HL-60/S4 treated with phorbol 12-myristate 13-acetate at 8.2 ng/mL for 4 days and 3 days (cell line): ENCODE measurements around the gene RPS6KA4.

ENCODE experiments used
- in situ Hi-C: fragments of 300-500 bp; cut with MboI; formaldehyde crosslinking; loops from 2 replicates; pipeline ENCODE4 v1.15.0; 2022; ENCODE audit warnings: low sequenced_read_pairs

RPS6KA4 gene

GRCh38 chr11:64383580-64383979 lies 24.6 kb downstream of the RPS6KA4 start:
- in situ Hi-C loops, result no loop called here

- in situ Hi-C loops, result no loop called here
Observed at GRCh38 chr11:64384028-64384737, 25.2 kb downstream of the RPS6KA4 start.

GRCh38 chr11:64384981-64385944 lies 26.3 kb downstream of the RPS6KA4 start:
- in situ Hi-C loops, result no loop called here

GRCh38 chr11:64385945-64386704 lies 27.2 kb downstream of the RPS6KA4 start:
- in situ Hi-C loops, result no loop called here

GRCh38 chr11:64387916-64388315 lies 29.0 kb downstream of the RPS6KA4 start:
- in situ Hi-C loops, result no loop called here

GRCh38 chr11:64388894-64389293 lies 29.9 kb downstream of the RPS6KA4 start:
- in situ Hi-C loops, result no loop called here

- in situ Hi-C loops, result no loop called here
Observed at GRCh38 chr11:64389851-64390250, 30.9 kb downstream of the RPS6KA4 start.

GRCh38 chr11:64390558-64390957 lies 31.6 kb downstream of the RPS6KA4 start:
- in situ Hi-C loops, result no loop called here

GRCh38 chr11:64391839-64392238 lies 32.9 kb downstream of the RPS6KA4 start:
- in situ Hi-C loops, result no loop called here

GRCh38 chr11:64395545-64396078 lies 36.6 kb downstream of the RPS6KA4 start:
- in situ Hi-C loops, result no loop called here

GRCh38 chr11:64396079-64396591 lies 37.2 kb downstream of the RPS6KA4 start:
- in situ Hi-C loops, result no loop called here

- in situ Hi-C loops, result no loop called here
Observed at GRCh38 chr11:64400102-64400501, 41.1 kb downstream of the RPS6KA4 start.

- in situ Hi-C loops, result no loop called here
Observed at GRCh38 chr11:64400667-64401066, 41.7 kb downstream of the RPS6KA4 start.

GRCh38 chr11:64401775-64402174 lies 42.8 kb downstream of the RPS6KA4 start:
- in situ Hi-C loops, result no loop called here

GRCh38 chr11:64403106-64403505 lies 44.1 kb downstream of the RPS6KA4 start:
- in situ Hi-C loops, result no loop called here

GRCh38 chr11:64406221-64406946 lies 47.4 kb downstream of the RPS6KA4 start:
- in situ Hi-C loops, result no loop called here

GRCh38 chr11:64407221-64407620 lies 48.3 kb downstream of the RPS6KA4 start:
- in situ Hi-C loops, result no loop called here

- in situ Hi-C loops, result no loop called here
Observed at GRCh38 chr11:64407630-64408029, 48.7 kb downstream of the RPS6KA4 start.

GRCh38 chr11:64409278-64409677 lies 50.3 kb downstream of the RPS6KA4 start:
- in situ Hi-C loops, result no loop called here
